GM08714 (cell line): ENCODE results near the gene ROBO1.
"Not testable (repeated sequence)": the region's sequence is repeated elsewhere in the genome, so short reads cannot be mapped to it uniquely, and the experiment has no call there.

Source experiments
- H3K4me3 ChIP-seq: fragments of 200-500 bp; sonication (Bioruptor generic); 2 replicates; pipeline ENCODE4 v1.5.1; 2014; ENCODE audit warnings: mild to moderate bottlenecking, low read length, inconsistent platforms
- ZNF274 ChIP-seq: IDR thresholded peaks from 2 replicates; pipeline ENCODE4 v1.6.1; 2012; ENCODE audit warnings: mild to moderate bottlenecking, low read depth, low read length

The ROBO1 gene

GRCh38 chr3:79551321-79551892, 216.4 kb downstream of the ROBO1 start:
- TF ChIP-seq ZNF274: no peak
- no peak overlapping the region for H3K4me3 ChIP-seq

GRCh38 chr3:79543218-79543982, 224.4 kb downstream of the ROBO1 start:
- H3K4me3 ChIP-seq: no peak overlapping the region
- no peak for TF ChIP-seq ZNF274

- H3K4me3 ChIP-seq: no peak overlapping the region
- TF ChIP-seq ZNF274: no peak
Observed at GRCh38 chr3:79534727-79535126, 233.1 kb downstream of the ROBO1 start.

- no peak overlapping the region for H3K4me3 ChIP-seq
- no peak for TF ChIP-seq ZNF274
Observed at GRCh38 chr3:79531566-79532295, 236.1 kb downstream of the ROBO1 start.

GRCh38 chr3:79521221-79521848, 246.5 kb downstream of the ROBO1 start:
- no peak for TF ChIP-seq ZNF274
- H3K4me3 ChIP-seq: no peak overlapping the region

- TF ChIP-seq ZNF274: no peak
- no peak overlapping the region for H3K4me3 ChIP-seq
Observed at GRCh38 chr3:79517766-79518413, 249.9 kb downstream of the ROBO1 start.

GRCh38 chr3:79516795-79517194, 251.0 kb downstream of the ROBO1 start:
- no peak overlapping the region for H3K4me3 ChIP-seq
- no peak for TF ChIP-seq ZNF274

GRCh38 chr3:79515072-79515471, 252.7 kb downstream of the ROBO1 start:
- no peak overlapping the region for H3K4me3 ChIP-seq
- TF ChIP-seq ZNF274: no peak

- no peak overlapping the region for H3K4me3 ChIP-seq
- no peak for TF ChIP-seq ZNF274
Observed at GRCh38 chr3:79514069-79514468, 253.7 kb downstream of the ROBO1 start.

- TF ChIP-seq ZNF274: no peak
- no peak overlapping the region for H3K4me3 ChIP-seq
Observed at GRCh38 chr3:79506751-79507150, 261.0 kb downstream of the ROBO1 start.

GRCh38 chr3:79502216-79502681, 265.5 kb downstream of the ROBO1 start:
- not testable (repeated sequence) for H3K4me3 ChIP-seq

- H3K4me3 ChIP-seq: no peak overlapping the region
- TF ChIP-seq ZNF274: no peak
Observed at GRCh38 chr3:79497447-79498111, 270.2 kb downstream of the ROBO1 start.

- H3K4me3 ChIP-seq: no peak overlapping the region
- no peak for TF ChIP-seq ZNF274
Observed at GRCh38 chr3:79491029-79491641, 276.7 kb downstream of the ROBO1 start.
